NCI-H2196 (cell line): ENCODE results near the gene SIPA1L3.
A peak's percentile ranks its signal among the peaks of the same experiment; 100 is the strongest.
"Not testable (repeated sequence)": the region's sequence is repeated elsewhere in the genome, so short reads cannot be mapped to it uniquely, and the experiment has no call there.

Source experiments
- DNase-seq: peaks from one replicate; lab custom pipeline; 2025; ENCODE audit not compliant: unreplicated experiment; lab: John Stamatoyannopoulos, UW

SIPA1L3 gene

GRCh38 chr19:38223617-38224013 lies 316.6 kb downstream of the SIPA1L3 start:
- no peak for DNase-seq

GRCh38 chr19:38224014-38224862 lies 317.2 kb downstream of the SIPA1L3 start, which contains the start of gene DPF1:
TSS of gene DPF1 (minus strand) at chr19:38224222. CDS start at chr19:38224142, 80 bp downstream.
- DNase-seq = peak; percentile 84

GRCh38 chr19:38224863-38225218 lies 317.8 kb downstream of the SIPA1L3 start:
- DNase-seq = not testable (repeated sequence)

GRCh38 chr19:38227287-38228004 lies 320.4 kb downstream of the SIPA1L3 start:
- no peak for DNase-seq

- DNase-seq = no peak
Measured at GRCh38 chr19:38228005-38228377, 321.0 kb downstream of the SIPA1L3 start.

- no peak for DNase-seq
Measured at GRCh38 chr19:38228491-38229439, 321.8 kb downstream of the SIPA1L3 start.

- DNase-seq = peak; percentile 93
Measured at GRCh38 chr19:38229585-38230073, 322.6 kb downstream of the SIPA1L3 start.

- DNase-seq = not testable (repeated sequence)
Measured at GRCh38 chr19:38230506-38231133, 323.6 kb downstream of the SIPA1L3 start.

- DNase-seq = no peak
Measured at GRCh38 chr19:38231918-38232317, 324.9 kb downstream of the SIPA1L3 start.

GRCh38 chr19:38233740-38234251 lies 326.8 kb downstream of the SIPA1L3 start:
- DNase-seq = peak; percentile 82

- DNase-seq = no peak
Measured at GRCh38 chr19:38234615-38235014, 327.6 kb downstream of the SIPA1L3 start.

GRCh38 chr19:38239816-38240215 lies 332.8 kb downstream of the SIPA1L3 start:
- DNase-seq = no peak

- DNase-seq = no peak
Measured at GRCh38 chr19:38243279-38243673, 336.3 kb downstream of the SIPA1L3 start.

- DNase-seq = no peak
Measured at GRCh38 chr19:38245826-38246498, 339.0 kb downstream of the SIPA1L3 start.

GRCh38 chr19:38247126-38247525 lies 340.1 kb downstream of the SIPA1L3 start:
- no peak for DNase-seq

- DNase-seq = no peak
Measured at GRCh38 chr19:38247734-38248268, 340.8 kb downstream of the SIPA1L3 start.

- no peak for DNase-seq
Measured at GRCh38 chr19:38248421-38248820, 341.4 kb downstream of the SIPA1L3 start.

- no peak for DNase-seq
Measured at GRCh38 chr19:38250428-38250820, 343.4 kb downstream of the SIPA1L3 start.

- DNase-seq = no peak
Measured at GRCh38 chr19:38250821-38251563, 344.0 kb downstream of the SIPA1L3 start.
